ENCODE results near the gene SUCLA2.
"Not testable (repeated sequence)": the region's sequence is repeated elsewhere in the genome, so short reads cannot be mapped to it uniquely, and the experiment has no call there.

The SUCLA2 gene

DNA sequence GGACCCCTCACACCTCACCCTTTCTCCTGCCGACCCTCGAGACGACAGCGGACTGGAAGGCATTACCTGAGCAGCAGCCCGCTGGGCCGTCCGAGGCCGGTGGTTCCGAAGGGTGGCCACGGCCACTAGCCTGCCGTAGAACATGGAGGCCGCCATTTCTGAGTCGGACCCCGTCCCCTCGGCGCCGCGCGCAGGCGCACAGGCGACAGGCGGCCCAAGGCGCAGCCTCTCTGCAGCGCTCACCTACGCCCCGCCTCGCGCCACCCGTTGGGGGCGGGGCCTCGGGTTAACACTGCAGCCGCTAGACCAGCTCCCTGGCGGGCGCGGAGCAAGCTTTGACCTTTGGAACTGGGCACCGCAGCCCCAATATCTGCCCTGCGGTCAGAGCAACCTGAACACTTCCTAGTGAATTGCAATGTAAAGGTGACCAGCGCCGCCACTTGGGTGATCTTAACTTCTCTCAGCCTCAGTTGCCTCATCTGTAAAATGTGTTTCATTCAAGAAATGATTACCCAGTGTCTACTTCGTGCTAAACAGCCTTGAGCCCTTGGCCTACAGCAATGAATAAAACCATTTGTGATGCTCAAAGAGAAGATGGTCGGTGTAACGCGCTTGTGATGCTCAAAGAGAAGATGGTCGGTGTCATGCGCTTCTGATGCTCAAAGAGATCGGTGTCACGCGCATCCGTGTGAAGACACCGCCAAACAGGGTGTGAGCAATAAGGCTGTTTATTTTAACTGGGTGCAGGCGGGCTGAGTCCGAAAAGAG lies at the start of gene SUCLA2:
SUCLA2 (minus strand) TSS at position 160 of the 768 bp plus-strand sequence; CDS start at position 156, 4 bp downstream.
- peak; percentile 99 for DNase-seq (ENCODE audit: low spot score)

DNA sequence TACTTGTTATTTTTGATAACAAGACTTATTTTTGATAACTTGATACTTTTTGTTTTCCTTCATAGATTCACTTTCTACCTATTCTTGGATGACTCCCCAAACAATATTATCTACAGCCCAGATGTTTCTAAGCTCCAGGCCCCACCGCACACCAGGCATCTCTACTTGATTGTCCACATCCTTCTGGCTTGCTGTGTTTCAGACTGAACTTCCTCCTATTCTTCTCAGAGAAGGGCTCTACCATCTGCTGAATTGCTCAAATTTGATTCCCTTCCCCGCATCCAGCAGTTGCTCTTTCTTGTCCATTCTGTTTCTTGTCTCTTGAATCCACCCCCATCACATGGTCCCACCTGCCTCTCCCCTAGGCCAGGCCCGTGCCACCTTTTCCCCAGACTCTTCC lies 49.5 kb upstream of the SUCLA2 start:
- DNase-seq (ENCODE audit: low spot score): no peak

DNA sequence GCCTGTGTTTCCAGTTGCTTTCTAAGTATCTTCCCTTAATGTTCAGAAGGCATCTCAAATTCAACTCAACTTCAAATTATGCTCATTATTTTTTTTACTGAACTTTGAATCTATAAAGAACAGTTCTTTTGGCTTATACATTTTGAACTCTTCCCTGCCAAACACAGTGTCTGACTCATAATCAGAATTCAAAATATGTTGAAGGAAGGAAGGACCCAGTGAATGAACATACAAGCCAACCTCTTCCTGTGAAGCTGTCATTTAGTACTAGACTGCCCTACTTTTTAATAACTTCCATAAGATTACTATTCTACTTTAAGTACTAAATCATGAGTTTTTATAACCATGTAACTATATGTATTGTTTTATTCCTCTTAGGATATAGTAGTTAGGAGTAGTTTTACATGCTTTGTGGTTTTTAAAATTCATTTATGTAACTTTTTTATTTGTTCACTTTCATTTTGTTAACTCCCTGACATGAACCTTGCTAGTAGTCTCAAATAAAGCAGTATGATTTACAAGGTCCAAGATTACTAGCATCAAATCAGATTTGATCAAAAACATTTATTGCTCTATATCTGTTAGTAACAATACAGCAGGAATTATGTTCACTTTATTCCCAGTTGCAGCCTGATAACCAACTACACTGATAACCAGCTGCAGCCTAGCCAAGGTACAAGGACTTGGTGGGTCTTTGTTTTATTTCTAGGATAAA lies 42.9 kb upstream of the SUCLA2 start:
- DNase-seq (ENCODE audit: low spot score): peak; percentile 50

DNA sequence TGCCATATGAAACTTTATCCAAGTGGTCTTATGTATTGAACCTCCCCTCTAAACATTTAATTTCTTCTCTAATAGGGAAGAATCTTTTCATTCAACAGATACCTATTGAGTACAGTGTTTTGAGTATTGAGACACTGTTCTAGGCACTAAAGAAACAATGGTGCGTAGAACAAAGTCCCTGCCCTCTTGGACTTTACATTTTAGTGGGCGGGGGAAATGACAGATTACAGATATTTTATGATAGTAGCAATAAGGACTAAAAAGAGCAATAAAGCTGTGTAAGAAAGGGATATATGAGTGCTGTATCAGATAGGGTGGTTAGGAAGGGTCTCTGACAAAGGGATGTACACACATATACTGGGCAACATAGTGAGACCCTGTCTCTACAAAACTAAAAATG lies 41.8 kb upstream of the SUCLA2 start:
- no peak for DNase-seq (ENCODE audit: low spot score)

DNA sequence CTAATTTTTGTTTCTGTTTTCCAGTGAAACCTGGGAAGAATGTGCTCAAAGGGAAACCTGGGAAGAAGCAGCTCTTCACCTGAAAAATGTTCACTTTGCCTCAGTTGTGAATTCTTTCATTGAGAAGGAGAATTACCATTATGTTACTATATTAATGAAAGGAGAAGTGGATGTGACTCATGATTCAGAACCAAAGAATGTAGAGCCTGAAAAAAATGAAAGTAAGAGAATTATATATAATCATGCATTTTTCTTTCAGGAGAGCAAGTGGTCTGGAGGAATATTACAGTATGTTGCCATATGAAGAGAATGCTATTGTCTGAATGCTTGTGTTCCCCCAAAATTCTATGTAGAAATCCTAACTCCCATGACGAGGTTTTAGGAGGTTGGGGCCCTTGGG lies 39.8 kb upstream of the SUCLA2 start:
- DNase-seq (ENCODE audit: low spot score): peak; percentile 4

DNA sequence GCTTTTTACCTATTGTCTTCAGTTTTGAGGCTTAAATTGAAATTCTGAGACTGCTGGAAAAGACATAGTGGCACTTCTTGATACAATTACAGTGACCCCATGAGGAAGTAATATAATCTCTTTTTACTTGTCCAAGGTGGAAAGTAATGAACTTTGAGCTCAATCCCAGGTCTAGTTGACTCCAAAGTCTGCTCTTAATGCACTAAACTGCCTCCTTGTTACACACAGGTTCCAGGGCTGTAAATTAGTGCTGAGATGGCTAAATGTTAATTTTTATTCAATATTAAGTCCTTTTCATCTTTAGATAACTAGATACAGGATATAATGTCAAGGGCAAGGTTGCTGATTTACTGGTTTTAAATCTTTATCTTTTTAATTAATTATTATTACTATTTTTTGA lies 39.0 kb upstream of the SUCLA2 start:
- DNase-seq (ENCODE audit: low spot score): no peak

DNA sequence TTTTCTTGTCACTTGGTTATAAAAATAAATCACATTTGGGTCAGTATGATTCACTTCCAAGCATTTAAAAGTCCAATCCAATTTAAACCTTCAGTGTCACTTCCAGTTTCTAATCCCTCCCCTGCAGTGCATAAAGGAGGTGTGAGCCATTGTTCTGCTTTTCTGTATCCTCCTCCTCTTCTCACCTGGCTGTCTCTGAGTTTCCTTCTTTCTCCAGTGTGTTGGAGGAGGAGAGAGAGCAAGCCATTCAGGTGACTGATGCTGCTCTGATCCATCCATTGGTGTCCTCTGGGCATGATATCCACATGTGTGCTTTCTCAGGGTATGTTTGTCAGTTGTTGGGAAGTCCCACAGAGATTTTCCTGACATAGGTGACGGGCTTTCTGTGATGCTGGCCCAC lies 37.7 kb upstream of the SUCLA2 start:
- no peak for DNase-seq (ENCODE audit: low spot score)

DNA sequence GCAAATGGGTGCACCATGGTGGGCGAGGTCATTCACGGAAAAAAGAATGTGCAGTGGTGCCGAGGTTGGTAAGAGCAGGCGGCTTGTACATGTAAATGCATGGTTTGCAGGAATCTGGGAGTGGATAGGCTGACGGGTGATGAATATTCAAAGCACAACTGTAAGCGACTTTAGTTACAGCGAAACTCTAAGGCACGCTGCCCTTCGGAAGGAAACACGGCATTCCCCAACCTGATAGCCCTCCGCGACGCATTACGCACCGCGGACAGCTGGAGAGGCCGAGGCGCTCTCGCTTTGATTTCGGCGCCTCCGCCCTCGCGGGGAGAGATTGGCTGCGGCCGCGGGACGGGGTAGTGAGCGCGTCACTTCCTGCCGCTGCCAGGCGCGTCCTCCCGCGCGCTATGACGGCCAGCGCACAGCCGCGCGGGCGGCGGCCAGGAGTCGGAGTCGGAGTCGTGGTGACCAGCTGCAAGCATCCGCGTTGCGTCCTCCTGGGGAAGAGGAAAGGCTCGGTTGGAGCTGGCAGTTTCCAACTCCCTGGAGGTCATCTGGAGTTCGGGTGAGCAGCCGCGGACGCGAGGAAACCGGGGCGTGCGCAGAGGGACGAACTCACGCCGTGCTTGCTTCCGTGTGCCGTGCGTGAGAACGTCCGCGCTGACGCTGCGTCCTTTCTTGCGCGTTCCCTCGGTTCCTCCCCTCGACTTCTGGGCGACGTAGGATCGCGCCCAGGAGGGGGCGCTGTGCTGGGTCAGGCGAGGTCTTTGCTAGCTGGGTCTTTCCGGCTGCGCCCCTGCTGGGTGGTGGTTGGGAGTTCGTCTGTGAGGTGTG lies 36.5 kb upstream of the SUCLA2 start, which contains the start of gene NUDT15:
NUDT15 (plus strand) TSS at position 381 of the 828 bp plus-strand sequence; CDS start at position 402, 21 bp downstream.
- DNase-seq (ENCODE audit: low spot score): peak; percentile 96

DNA sequence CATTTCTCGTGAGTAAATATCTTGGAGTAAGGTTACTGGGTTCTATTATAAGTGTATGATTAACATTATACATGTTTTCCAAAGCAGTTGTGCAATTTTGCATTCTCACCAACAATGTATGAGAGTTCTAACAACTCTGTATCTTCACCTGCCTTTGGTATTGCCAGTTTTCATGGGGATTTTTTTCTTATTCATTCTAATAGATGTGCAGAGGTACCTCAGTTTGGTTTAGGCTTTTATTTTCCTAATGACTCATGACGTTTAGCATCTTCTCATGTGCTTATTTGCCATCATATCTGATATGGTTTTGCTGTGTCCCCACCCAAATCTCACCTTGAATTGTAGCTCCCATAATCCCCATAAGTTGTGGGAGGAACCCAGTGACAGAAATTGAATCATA lies 28.8 kb upstream of the SUCLA2 start:
- no peak for DNase-seq (ENCODE audit: low spot score)

DNA sequence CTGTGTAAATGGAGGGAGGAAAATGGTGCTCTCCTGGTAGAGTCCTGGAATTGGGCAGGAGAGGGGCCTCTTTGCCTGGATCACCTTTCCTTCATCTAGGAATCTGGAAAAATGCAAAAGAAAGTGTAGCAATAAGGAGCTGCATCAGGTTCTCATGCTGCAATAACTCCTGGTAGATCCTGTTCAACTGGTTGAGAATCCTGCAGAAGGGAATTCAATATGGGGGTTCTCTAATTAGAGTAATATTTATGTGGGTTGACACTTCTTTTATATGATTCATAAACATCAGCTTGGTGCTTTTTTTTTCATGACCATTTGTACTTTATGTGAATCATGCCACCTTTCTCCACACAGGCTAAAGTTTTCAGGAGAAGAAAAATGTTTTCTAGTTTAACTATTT lies 27.0 kb upstream of the SUCLA2 start:
- no peak for DNase-seq (ENCODE audit: low spot score)

DNA sequence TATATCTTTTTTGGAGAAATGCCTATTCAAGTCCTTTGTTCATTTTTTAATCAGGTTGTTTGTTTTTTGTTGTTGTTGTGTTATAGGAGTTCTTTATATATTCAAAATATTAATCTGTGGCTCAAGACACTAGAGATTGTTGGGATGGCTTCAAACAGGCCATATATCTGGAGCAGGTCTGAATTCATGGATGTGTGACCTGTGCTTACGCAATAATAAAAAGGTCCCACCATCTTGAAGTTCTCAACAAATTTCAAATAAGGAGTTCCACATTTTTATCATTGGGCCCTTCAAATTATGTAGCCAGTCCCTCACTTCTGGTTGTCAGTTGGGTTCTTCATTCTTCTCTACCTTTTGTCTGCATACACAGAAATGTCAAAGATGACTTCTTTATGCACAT lies 18.7 kb upstream of the SUCLA2 start:
- DNase-seq (ENCODE audit: low spot score): no peak

DNA sequence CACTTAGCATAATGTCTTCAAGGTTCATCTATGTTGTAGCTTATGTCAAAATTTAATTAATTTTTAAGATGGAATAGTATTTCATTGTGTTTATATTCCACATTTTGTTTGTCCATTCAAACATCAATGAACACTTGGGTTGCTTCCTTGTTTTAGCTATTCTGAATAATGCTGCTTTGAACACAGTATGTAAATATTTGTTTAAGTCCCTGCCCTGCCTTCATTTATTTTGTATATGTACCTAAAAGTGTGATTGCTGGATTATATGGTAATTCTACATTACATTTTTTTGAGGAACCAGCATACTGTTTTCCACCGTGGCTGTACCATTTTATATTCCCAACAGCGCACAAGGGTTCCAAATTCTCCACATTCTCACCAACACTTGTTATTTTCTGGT lies 17.6 kb upstream of the SUCLA2 start:
- DNase-seq (ENCODE audit: low spot score): no peak

DNA sequence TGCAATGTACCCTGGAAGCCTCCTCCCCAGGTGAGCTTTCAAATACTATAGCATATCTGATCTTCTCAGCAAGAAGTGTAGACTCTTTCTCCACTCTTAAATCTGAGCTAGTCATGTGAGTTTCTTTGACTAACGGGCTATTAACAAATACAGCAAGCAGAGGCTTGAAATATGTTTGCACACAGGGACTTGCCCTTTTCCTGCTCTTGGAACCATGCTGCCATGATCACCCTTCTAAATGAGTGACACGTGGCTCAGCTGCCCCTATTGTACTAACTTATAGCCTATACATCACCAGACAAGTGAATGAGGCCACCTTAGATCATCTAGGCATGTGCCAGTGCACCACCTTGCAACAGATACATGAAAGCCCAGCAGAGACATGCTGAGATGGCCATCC lies 13.3 kb upstream of the SUCLA2 start:
- DNase-seq (ENCODE audit: low spot score): no peak

DNA sequence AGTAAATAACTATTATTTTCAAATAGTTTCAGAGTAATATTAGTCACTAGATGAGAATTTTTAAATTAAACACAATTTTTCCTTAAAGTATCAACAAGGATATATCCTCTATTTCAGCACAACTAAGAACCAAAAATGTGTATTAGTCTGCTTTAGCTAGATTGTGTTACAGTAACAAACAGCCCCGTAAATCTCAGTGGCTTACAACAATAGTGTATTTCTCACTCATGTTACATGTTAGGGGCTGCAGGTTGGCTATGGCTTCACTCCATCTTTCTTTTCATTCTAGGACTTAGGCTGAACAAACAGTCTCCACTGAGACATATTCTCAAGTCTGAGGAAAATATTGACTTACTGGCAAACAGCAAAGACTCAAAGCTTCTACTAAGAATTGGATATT lies 11.6 kb upstream of the SUCLA2 start:
- no peak for DNase-seq (ENCODE audit: low spot score)

DNA sequence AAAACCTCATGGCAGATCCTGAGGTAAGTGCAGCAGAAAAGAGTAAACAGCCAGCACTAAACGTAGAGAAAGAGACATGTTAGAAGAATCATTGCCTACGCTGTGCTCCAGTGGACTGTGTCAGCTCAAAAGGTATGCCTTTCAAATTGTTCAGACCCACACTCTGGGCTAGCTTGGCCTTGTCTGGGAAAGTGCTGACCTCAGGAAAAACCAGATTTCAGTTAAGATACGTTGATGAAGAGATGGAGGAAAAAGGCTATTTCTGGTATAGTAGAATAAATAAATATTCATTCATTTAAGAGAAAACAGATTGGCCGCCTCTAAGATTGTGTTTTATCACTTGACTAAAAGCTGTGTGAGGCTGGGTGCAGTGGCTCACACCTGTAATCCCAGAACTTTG lies 9.6 kb upstream of the SUCLA2 start:
- DNase-seq (ENCODE audit: low spot score): no peak

DNA sequence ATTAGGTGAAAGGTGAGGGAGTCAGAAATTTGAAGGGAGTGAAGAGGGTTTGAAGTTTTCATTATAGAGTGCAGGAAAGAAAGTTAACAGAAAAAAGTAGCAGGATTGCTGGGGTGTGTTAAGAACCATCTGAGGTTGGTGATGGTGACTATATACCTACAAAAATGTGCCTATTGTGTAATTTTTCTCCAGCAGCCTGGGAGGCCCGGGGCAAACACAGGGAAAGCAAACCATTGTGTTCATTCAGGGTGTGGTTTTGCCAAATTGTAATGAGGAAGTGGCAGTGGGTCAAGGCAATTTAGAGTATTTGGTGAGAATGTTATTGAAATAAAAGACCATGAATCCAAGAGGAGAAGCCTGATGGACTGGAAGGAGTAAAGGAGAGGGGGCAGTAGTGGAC lies 8.2 kb upstream of the SUCLA2 start:
- peak; percentile 37 for DNase-seq (ENCODE audit: low spot score)

DNA sequence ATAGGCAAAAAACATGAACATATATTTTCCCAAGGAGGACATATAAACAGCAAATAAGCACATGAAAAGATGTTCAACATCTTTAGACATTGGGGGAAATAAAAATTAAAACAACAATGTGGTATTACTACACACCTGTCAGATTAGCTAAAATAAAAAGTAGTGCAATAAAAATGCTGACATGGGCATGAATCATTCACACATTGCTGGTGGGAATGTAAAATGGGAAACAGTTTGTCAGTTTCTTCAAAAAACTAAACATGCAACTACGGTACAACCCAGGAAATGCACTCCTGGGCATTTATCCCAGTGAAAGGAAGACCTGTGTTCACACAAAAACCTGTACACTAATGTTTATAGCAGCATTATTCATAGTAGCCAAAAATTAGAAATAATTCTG lies 5.3 kb upstream of the SUCLA2 start:
- DNase-seq (ENCODE audit: low spot score): no peak

DNA sequence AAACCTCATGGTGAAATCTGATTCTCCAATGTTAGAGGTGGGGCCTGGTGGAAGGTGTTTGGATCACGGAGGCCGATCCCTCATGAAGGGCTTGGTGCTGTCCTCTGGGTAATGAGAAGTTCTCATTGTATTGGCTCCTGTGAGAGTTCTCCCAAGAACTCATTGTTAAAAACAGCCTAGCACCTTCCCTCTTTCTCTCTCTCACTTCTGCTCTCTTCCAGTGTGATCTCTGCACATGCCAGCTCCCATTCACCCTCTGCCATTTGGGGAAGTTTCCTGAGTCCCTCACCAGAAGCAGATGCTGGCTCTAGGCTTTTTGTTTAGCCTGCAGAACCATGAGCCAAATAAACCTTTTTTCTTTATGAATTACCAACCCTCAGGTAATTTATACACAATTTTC lies 3.1 kb upstream of the SUCLA2 start:
- no peak for DNase-seq (ENCODE audit: low spot score)

DNA sequence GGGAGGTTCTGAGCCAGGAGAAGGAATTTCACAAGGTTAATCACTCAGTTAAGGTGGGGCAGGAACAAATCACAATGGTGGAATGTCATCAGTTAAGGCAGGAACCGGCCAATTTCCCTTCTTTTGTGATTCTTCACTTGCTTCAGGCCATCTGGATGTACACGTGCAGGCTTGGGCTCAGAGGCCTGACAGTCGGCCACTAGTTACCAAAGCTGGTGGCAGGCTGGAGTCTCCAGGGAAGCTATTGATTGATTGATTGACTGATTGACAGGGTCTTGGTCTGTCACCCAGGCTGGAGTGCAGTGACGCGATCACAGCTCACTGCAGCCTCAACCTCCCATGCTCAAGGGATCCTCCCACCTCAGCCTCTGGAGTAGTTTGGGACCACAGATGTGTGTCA lies 926 bp upstream of the SUCLA2 start:
- DNase-seq (ENCODE audit: low spot score): not testable (repeated sequence)

DNA sequence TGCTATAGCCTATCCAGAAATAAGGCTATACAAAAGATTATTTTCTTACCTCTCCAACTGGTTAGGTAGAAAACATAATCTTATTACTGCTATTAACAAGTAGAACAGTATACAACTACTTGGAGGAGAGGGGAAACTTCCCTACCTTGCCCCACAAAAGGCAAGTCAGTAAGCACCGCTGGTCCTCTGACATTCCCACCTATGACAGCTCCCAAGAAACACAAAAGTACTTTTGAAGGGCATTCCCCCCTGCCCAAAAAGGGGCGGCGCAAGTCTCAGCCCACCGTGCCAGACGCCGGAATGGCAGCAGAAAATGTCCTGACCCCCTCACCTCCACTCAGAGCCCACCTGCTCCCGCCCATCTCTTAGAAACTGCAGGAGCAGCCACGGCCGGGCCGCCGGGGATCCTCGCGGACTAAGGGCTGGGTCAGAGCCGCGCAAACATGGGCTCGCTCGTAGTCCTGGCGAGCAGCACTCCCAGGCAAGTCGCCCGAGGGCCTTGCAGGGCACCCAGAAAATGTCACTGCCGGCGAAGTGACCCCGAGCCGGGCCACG lies 437 bp downstream of the SUCLA2 start:
- peak; percentile 39 for DNase-seq (ENCODE audit: low spot score)

DNA sequence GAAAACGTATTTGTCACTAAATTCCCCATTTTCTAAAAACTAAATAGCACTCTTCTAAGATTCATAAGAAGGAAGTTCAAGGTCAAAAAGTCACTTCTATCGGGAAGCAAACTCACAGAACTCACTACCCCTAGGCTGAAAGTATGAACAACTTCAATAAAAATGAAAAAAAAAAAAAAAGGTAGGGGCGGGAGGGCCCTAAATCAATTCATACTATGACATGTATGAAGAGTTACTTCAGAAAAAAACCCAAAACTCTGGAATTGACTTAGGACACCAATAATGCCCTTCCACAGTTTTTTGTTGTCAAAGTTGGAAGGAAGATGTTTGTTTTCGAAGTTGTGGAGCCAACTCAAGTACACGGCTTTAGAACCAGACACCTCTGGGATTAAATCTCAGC lies 1.1 kb downstream of the SUCLA2 start:
- DNase-seq (ENCODE audit: low spot score): no peak

DNA sequence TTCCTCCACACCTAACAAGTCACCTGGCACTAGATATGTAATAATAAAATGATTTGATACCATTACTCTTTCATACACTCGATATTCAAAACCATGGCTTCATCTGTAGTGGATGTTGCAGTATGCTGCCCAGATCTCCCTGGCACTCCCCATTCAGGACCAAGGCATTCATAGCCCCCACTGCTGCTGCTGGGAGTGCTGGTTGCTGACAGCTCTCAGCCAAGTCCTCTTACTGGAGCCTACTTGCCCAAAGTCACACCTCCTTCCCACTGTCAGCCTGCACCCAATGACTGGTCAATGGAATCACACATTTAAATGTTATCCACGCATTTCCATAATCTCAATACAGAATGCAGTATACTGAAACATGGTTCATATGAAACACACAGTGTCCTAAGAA lies 3.7 kb downstream of the SUCLA2 start:
- no peak for DNase-seq (ENCODE audit: low spot score)
